ENCODE results near the gene ITK. TPM values are rescaled to one million over a fixed set of nuclear protein-coding genes. Genes with fewer than 3 reads are reported as not detected.

The ITK gene
- total and polyA plus RNA-seq, 4 donors = 0.35 to 1.5 (median 0.43) TPM

- Histone ChIP-seq H3K4me3 (ENCODE audit: low read depth in 1 of 3, low read length in 3 of 3) (no peak overlapping the region), H3K36me3 (ENCODE audit: control insufficient read depth in 4 of 4, insufficient read depth in 3 of 4, low read depth in 1 of 4, low read length in 3 of 4) (no peaks in the 10 kb centered on the region), H3K27ac (ENCODE audit: low read depth in 1 of 2, low read length in 2 of 2) (no peak overlapping the region), H3K9ac (ENCODE audit: low read depth in 1 of 2, low read length in 2 of 2) (no peak overlapping the region), H3K4me1 (ENCODE audit: control insufficient read depth in 4 of 4, insufficient read depth in 4 of 4, low read length in 3 of 4) (no peaks in the 10 kb centered on the region), H3K27me3 (ENCODE audit: control insufficient read depth in 4 of 4, insufficient read depth in 4 of 4, low read length in 3 of 4) (peaks cover 0 to 13% (median 1%) of the 10 kb centered on the region in 4 donors), H3K9me3 (ENCODE audit: control insufficient read depth in 4 of 4, low read length in 3 of 4) (no peaks in the 10 kb centered on the region)
- TF ChIP-seq RXRA (IDR thresholded peaks at IDR 0.05) (no peak), FOXA1 (IDR thresholded peaks at IDR 0.05) (no peak), REST (IDR thresholded peaks at IDR 0.05) (no peak), TAF1 (conservative IDR thresholded peaks at IDR 0.05) (no peak), JUND (IDR thresholded peaks at IDR 0.05) (no peak), FOXA2 (IDR thresholded peaks at IDR 0.05) (no peak), HNF4A (conservative IDR thresholded peaks at IDR 0.05) (no peak)
- TF ChIP-seq, protein P1, sequence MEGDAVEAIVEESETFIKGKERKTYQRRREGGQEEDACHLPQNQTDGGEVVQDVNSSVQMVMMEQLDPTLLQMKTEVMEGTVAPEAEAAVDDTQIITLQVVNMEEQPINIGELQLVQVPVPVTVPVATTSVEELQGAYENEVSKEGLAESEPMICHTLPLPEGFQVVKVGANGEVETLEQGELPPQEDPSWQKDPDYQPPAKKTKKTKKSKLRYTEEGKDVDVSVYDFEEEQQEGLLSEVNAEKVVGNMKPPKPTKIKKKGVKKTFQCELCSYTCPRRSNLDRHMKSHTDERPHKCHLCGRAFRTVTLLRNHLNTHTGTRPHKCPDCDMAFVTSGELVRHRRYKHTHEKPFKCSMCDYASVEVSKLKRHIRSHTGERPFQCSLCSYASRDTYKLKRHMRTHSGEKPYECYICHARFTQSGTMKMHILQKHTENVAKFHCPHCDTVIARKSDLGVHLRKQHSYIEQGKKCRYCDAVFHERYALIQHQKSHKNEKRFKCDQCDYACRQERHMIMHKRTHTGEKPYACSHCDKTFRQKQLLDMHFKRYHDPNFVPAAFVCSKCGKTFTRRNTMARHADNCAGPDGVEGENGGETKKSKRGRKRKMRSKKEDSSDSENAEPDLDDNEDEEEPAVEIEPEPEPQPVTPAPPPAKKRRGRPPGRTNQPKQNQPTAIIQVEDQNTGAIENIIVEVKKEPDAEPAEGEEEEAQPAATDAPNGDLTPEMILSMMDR (IDR thresholded peaks at IDR 0.05; ENCODE audit: low read depth, low read length, missing input control) = no peak
- WGBS = 80% methylated on average over 6 of the region's 6 CpGs
- no peak for DNase-seq (ENCODE audit: low spot score)
These were observed 18.6 kb upstream of the ITK start for GRCh38 chr5:157161996-157162395.

- no peak for DNase-seq (ENCODE audit: low spot score)
These were observed 17.6 kb upstream of the ITK start for GRCh38 chr5:157162919-157163510.

More at GRCh38 chr5:157162919-157163510, 17.6 kb upstream of the ITK start:
- Histone ChIP-seq H3K27ac (ENCODE audit: low read depth in 1 of 2, low read length in 2 of 2) (no peak overlapping the region), H3K27me3 (ENCODE audit: control insufficient read depth in 4 of 4, insufficient read depth in 4 of 4, low read length in 3 of 4) (peaks cover 0 to 13% (median 0%) of the 10 kb centered on the region in 4 donors), H3K4me1 (ENCODE audit: control insufficient read depth in 4 of 4, insufficient read depth in 4 of 4, low read length in 3 of 4) (no peaks in the 10 kb centered on the region), H3K36me3 (ENCODE audit: control insufficient read depth in 4 of 4, insufficient read depth in 3 of 4, low read depth in 1 of 4, low read length in 3 of 4) (no peaks in the 10 kb centered on the region), H3K9me3 (ENCODE audit: control insufficient read depth in 4 of 4, low read length in 3 of 4) (no peaks in the 10 kb centered on the region), H3K4me3 (ENCODE audit: low read depth in 1 of 3, low read length in 3 of 3) (no peak overlapping the region), H3K9ac (ENCODE audit: low read depth in 1 of 2, low read length in 2 of 2) (no peak overlapping the region)
- TF ChIP-seq MAX (IDR thresholded peaks at IDR 0.05) (no peak), TAF1 (conservative IDR thresholded peaks at IDR 0.05) (no peak), FOXA2 (IDR thresholded peaks at IDR 0.05) (no peak), GABPA (IDR thresholded peaks at IDR 0.05 in 1 of 2, conservative IDR thresholded peaks at IDR 0.05 in 1 of 2) (no peak), EGR1 (IDR thresholded peaks at IDR 0.05; ENCODE audit: low read depth in 2 of 2) (no peak), NR2F2 (IDR thresholded peaks at IDR 0.05) (no peak), YY1 (IDR thresholded peaks at IDR 0.05) (no peak), SP1 (IDR thresholded peaks at IDR 0.05) (no peak), RXRA (IDR thresholded peaks at IDR 0.05) (no peak), FOXA1 (IDR thresholded peaks at IDR 0.05) (no peak), HNF4G (IDR thresholded peaks at IDR 0.05) (no peak), JUND (IDR thresholded peaks at IDR 0.05) (no peak), ZBTB33 (IDR thresholded peaks at IDR 0.05) (no peak), REST (IDR thresholded peaks at IDR 0.05) (no peak), RAD21 (IDR thresholded peaks at IDR 0.05) (no peak), HNF4A (conservative IDR thresholded peaks at IDR 0.05) (no peak)
- TF ChIP-seq, protein P2, sequence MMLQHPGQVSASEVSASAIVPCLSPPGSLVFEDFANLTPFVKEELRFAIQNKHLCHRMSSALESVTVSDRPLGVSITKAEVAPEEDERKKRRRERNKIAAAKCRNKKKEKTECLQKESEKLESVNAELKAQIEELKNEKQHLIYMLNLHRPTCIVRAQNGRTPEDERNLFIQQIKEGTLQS (IDR thresholded peaks at IDR 0.05) = no peak
- TF ChIP-seq, protein P1 (IDR thresholded peaks at IDR 0.05; ENCODE audit: low read depth, low read length, missing input control) = no peak
- 90% methylated on average over 12 of the region's 12 CpGs for WGBS
